ENCODE measurements around the gene TAF11.

DNA sequence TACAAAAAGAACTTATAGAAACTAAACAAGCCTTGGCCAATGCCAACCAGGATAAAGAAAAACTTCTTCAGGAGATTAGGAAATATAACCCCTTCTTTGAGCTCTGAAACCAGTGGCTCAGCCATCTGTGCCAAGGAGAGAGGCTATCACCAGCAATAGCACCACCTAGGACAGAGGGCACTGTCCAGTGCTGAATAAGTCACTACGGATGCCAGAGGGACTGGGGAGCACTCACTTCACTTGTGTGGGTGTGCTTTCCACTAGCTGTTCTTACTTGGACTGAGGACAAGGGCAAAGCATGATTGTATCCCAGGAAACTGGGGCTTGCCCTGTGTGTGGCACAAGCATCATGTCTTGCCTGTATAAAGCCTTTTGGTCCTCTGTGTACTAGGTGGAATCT, 15.5 kb downstream of the TAF11 start:
- TF ChIP-seq POLR2AphosphoS5 (IDR thresholded peaks at IDR 0.05) (no peak), POLR2A (IDR thresholded peaks at IDR 0.05) (no peak)

All from transverse colon (tissue), 3 donors.